GM23338 (cell line): ENCODE results near the gene ERP29. TPM values are rescaled to one million over a fixed set of nuclear protein-coding genes. Genes with fewer than 3 reads are reported as not detected.

Experiments
- ATAC-seq: fragments of 200-7000 bp; cut with Tn5 transposase; 3 replicates; pipeline ENCODE4 v1.9.1; 2020
- DNase-seq: peaks from one replicate; pipeline ENCODE4 v3.0.0-alpha.2; 2015; ENCODE audit warnings: low spot score
- H2AFZ ChIP-seq: fragments of 200-600 bp; sonication (generic); 2 replicates; pipeline ENCODE4 v1.8.0; 2016; ENCODE audit warnings: antibody characterized with exemption, mild to moderate bottlenecking, moderate library complexity
- H3F3A ChIP-seq: fragments of 200-600 bp; sonication (generic); replicated peaks from 2 replicates; pipeline ENCODE4 v1.8.0; 2017; ENCODE audit warnings: antibody characterized with exemption, mixed run types, low read depth
- H3K27ac ChIP-seq: fragments of 200-600 bp; sonication (generic); 2 replicates; pipeline ENCODE4 v1.6.1; 2016; ENCODE audit warnings: low read depth
- H3K27me3 ChIP-seq: fragments of 200-600 bp; sonication (generic); 2 replicates; pipeline ENCODE4 v1.8.0; 2016; ENCODE audit warnings: mild to moderate bottlenecking, mixed run types, moderate library complexity; ENCODE audit not compliant: insufficient read depth
- H3K36me3 ChIP-seq: fragments of 200-600 bp; sonication (generic); 2 replicates; pipeline ENCODE4 v1.8.0; 2016; ENCODE audit warnings: mild to moderate bottlenecking; ENCODE audit not compliant: insufficient read depth
- H3K4me1 ChIP-seq: fragments of 200-600 bp; sonication (generic); 2 replicates; pipeline ENCODE4 v1.8.0; 2016; ENCODE audit warnings: mild to moderate bottlenecking, moderate library complexity; ENCODE audit not compliant: insufficient read depth
- H3K4me2 ChIP-seq: fragments of 200-600 bp; sonication (generic); 2 replicates; pipeline ENCODE4 v1.7.1; 2017; ENCODE audit warnings: mixed run types
- H3K4me3 ChIP-seq: fragments of 200-600 bp; sonication (generic); 2 replicates; pipeline ENCODE4 v1.6.1; 2016; ENCODE audit warnings: mixed run types
- H3K79me2 ChIP-seq: fragments of 200-600 bp; sonication (generic); replicated peaks from 2 replicates; pipeline ENCODE4 v1.8.0; 2017; ENCODE audit warnings: mild to moderate bottlenecking; ENCODE audit not compliant: insufficient read depth
- H3K9me2 ChIP-seq: fragments of 200-600 bp; sonication (generic); 2 replicates; pipeline ENCODE4 v1.8.0; 2017; ENCODE audit not compliant: insufficient read depth
- H4K20me1 ChIP-seq: fragments of 200-600 bp; sonication (generic); replicated peaks from 2 replicates; pipeline ENCODE4 v1.8.0; 2017; ENCODE audit warnings: mild to moderate bottlenecking; ENCODE audit not compliant: insufficient read depth
- H3K27ac Mint-ChIP-seq: 2 replicates; pipeline ENCODE4 v1.8.0; 2020; ENCODE audit warnings: inconsistent platforms, mild to moderate bottlenecking, moderate library complexity, mixed read lengths
- H3K27me3 Mint-ChIP-seq: 3 replicates; pipeline ENCODE4 v1.8.0; 2022; ENCODE audit warnings: low read depth, mild to moderate bottlenecking, moderate library complexity, mixed read lengths, inconsistent platforms; ENCODE audit not compliant: insufficient read depth, poor library complexity
- H3K36me3 Mint-ChIP-seq: 3 replicates; pipeline ENCODE4 v1.8.0; 2021; ENCODE audit warnings: low read depth, mild to moderate bottlenecking, inconsistent platforms, moderate library complexity, mixed read lengths
- H3K4me1 Mint-ChIP-seq: 3 replicates; pipeline ENCODE4 v1.8.0; 2020; ENCODE audit warnings: mild to moderate bottlenecking, inconsistent platforms, mixed read lengths
- H3K4me3 Mint-ChIP-seq: 3 replicates; pipeline ENCODE4 v1.8.0; 2021; ENCODE audit warnings: moderate library complexity, mild to moderate bottlenecking, inconsistent platforms, mixed read lengths
- H3K9me3 Mint-ChIP-seq: 3 replicates; pipeline ENCODE4 v1.8.0; 2020; ENCODE audit warnings: moderate library complexity, mild to moderate bottlenecking, inconsistent platforms, mixed read lengths
- CREB1 ChIP-seq: fragments of 250-450 bp; sonication (Bioruptor Pico); IDR thresholded peaks from 2 replicates; pipeline ENCODE4 v1.5.0; 2020; ENCODE audit warnings: low read depth, mild to moderate bottlenecking, moderate library complexity
- EZH2 ChIP-seq: fragments of 200-600 bp; sonication (generic); IDR thresholded peaks from one replicate; pipeline ENCODE4 v1.8.0; 2017; ENCODE audit warnings: antibody characterized with exemption, mild to moderate bottlenecking, low read depth; ENCODE audit not compliant: unreplicated experiment
- EZH2phosphoT487 ChIP-seq: fragments of 200-600 bp; sonication (generic); IDR thresholded peaks from one replicate; pipeline ENCODE4 v1.8.1; 2018; ENCODE audit warnings: antibody characterized with exemption; ENCODE audit not compliant: unreplicated experiment
- JUNB ChIP-seq: IDR thresholded peaks from one replicate; pipeline ENCODE4 v1.6.1; 2016; ENCODE audit warnings: antibody characterized with exemption; ENCODE audit not compliant: unreplicated experiment
- NANOG ChIP-seq: IDR thresholded peaks from 2 replicates; pipeline ENCODE4 v1.6.1; 2016; ENCODE audit warnings: antibody characterized with exemption, borderline replicate concordance
- POLR2AphosphoS5 ChIP-seq: IDR thresholded peaks from 2 replicates; pipeline ENCODE4 v1.6.1; 2016; ENCODE audit warnings: antibody characterized with exemption, low read depth
- STAT1 ChIP-seq: IDR thresholded peaks from one replicate; pipeline ENCODE4 v1.6.1; 2016; ENCODE audit warnings: antibody characterized with exemption; ENCODE audit not compliant: unreplicated experiment
- ZNF114 ChIP-seq: fragments of 250-450 bp; sonication (Bioruptor Pico); IDR thresholded peaks from 2 replicates; pipeline ENCODE4 v1.5.0; 2020; ENCODE audit warnings: mild to moderate bottlenecking, moderate library complexity
- ZNF331 ChIP-seq: fragments of 250-450 bp; sonication (Bioruptor Pico); IDR thresholded peaks from 2 replicates; pipeline ENCODE4 v1.5.0; 2020; ENCODE audit warnings: low read depth, mild to moderate bottlenecking, moderate library complexity
- polyA plus RNA-seq: library from polyadenylated mRNA; unstranded; fragments of >200 nt; fragmentation: Nextera tagmentation; extraction: Ambion mirVana; gene quantifications from 2 replicates; pipeline ENCODE4 v1.2.1, GENCODE V29; 2016
- total RNA-seq: library from RNA; depleted of rRNA; stranded (reverse); fragments of >200 nt; shearing (Covaris generic); gene quantifications from 2 replicates; pipeline ENCODE4 v1.2.3, GENCODE V29; 2014
- TF ChIP-seq, protein P1 (sequence below): IDR thresholded peaks from 2 replicates; pipeline ENCODE4 v1.6.1; 2016; ENCODE audit warnings: antibody characterized with exemption
- TF ChIP-seq, protein P2 (sequence below): IDR thresholded peaks from one replicate; pipeline ENCODE4 v1.6.1; 2018; ENCODE audit warnings: antibody characterized with exemption; ENCODE audit not compliant: unreplicated experiment
- TF ChIP-seq, protein P3 (sequence below), 2 experiments: fragments of 200-600 bp in 1 of 2; sonication (generic) in 1 of 2; conservative IDR thresholded peaks; 2 replicates each; pipeline versions ENCODE4 v1.5.1 to v1.6.1; 2016 to 2017; ENCODE audit warnings: antibody characterized with exemption in 2 of 2, low read depth in 2 of 2, mild to moderate bottlenecking in 2 of 2, moderate library complexity in 1 of 2
- TF ChIP-seq, protein P4 (sequence below): fragments of 250-450 bp; sonication (Bioruptor Pico); IDR thresholded peaks from 2 replicates; pipeline ENCODE4 v1.5.0; 2020; ENCODE audit warnings: mild to moderate bottlenecking, moderate library complexity

ERP29 gene
- total and polyA plus RNA-seq, 2 experiments from 2014 or later: 90.7 to 166 TPM

DNA sequence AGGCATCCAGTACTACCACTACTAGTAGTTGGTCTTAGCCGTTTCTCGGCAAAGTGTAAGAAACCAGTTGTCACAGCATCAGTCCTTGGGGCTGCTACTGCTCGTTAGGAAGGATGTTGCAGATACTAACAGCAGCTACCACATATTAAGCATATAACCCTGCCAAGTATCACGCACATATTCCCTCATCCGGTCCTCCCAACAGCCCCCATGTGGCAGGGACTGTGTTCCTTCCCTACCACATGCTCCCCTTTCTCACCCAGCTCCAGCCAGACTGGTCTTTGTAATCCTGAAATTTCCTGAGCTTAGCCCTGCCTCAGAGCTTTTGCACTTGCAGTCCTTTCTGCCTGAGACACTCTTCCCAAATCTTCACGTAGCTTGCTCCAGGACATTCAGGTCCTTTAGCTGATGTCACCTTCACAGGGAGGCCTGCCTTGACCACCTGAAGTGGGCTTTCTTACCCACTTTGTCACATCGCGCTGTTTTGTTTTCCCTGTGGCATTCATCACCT is 7.8 kb downstream of the ERP29 start:
- Mint-ChIP-seq H3K27me3 (peaks cover 1% of the 10 kb centered on the region), H3K4me3 (no peak overlapping the region), H3K4me1 (peaks cover 11% of the 10 kb centered on the region), H3K27ac (no peak overlapping the region), H3K9me3 (0 out of 3 replicates have a peak, but pooled peaks cover 2% of the 10 kb centered on the region), H3K36me3 (peaks cover 72% of the 10 kb centered on the region)
- H2AFZ ChIP-seq: no peak overlapping the region
- no peak overlapping the region for H3K27ac ChIP-seq
- H3K9me2 ChIP-seq: no peaks in the 10 kb centered on the region
- H3K27me3 ChIP-seq: no peaks in the 10 kb centered on the region
- H4K20me1 ChIP-seq: peaks cover 68% of the 10 kb centered on the region
- ATAC-seq (no peak), DNase-seq (no peak)
- no peak overlapping the region for H3K4me2 ChIP-seq
- H3K4me3 ChIP-seq: no peak overlapping the region
- peaks cover 61% of the 10 kb centered on the region for H3K79me2 ChIP-seq
- H3F3A ChIP-seq: peaks cover 28% of the 10 kb centered on the region
- H3K4me1 ChIP-seq: no peaks in the 10 kb centered on the region
- TF ChIP-seq STAT1 (no peak), EZH2phosphoT487 (no peak), JUNB (no peak), ZNF114 (CRISPR knock-in tag) (no peak), EZH2 (no peak), CREB1 (no peak), POLR2AphosphoS5 (no peak), ZNF331 (CRISPR knock-in tag) (no peak), NANOG (no peak)
- TF ChIP-seq, protein P1, sequence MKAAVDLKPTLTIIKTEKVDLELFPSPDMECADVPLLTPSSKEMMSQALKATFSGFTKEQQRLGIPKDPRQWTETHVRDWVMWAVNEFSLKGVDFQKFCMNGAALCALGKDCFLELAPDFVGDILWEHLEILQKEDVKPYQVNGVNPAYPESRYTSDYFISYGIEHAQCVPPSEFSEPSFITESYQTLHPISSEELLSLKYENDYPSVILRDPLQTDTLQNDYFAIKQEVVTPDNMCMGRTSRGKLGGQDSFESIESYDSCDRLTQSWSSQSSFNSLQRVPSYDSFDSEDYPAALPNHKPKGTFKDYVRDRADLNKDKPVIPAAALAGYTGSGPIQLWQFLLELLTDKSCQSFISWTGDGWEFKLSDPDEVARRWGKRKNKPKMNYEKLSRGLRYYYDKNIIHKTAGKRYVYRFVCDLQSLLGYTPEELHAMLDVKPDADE: no peak
- TF ChIP-seq, protein P2, sequence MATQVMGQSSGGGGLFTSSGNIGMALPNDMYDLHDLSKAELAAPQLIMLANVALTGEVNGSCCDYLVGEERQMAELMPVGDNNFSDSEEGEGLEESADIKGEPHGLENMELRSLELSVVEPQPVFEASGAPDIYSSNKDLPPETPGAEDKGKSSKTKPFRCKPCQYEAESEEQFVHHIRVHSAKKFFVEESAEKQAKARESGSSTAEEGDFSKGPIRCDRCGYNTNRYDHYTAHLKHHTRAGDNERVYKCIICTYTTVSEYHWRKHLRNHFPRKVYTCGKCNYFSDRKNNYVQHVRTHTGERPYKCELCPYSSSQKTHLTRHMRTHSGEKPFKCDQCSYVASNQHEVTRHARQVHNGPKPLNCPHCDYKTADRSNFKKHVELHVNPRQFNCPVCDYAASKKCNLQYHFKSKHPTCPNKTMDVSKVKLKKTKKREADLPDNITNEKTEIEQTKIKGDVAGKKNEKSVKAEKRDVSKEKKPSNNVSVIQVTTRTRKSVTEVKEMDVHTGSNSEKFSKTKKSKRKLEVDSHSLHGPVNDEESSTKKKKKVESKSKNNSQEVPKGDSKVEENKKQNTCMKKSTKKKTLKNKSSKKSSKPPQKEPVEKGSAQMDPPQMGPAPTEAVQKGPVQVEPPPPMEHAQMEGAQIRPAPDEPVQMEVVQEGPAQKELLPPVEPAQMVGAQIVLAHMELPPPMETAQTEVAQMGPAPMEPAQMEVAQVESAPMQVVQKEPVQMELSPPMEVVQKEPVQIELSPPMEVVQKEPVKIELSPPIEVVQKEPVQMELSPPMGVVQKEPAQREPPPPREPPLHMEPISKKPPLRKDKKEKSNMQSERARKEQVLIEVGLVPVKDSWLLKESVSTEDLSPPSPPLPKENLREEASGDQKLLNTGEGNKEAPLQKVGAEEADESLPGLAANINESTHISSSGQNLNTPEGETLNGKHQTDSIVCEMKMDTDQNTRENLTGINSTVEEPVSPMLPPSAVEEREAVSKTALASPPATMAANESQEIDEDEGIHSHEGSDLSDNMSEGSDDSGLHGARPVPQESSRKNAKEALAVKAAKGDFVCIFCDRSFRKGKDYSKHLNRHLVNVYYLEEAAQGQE: no peak
- TF ChIP-seq, protein P3, sequence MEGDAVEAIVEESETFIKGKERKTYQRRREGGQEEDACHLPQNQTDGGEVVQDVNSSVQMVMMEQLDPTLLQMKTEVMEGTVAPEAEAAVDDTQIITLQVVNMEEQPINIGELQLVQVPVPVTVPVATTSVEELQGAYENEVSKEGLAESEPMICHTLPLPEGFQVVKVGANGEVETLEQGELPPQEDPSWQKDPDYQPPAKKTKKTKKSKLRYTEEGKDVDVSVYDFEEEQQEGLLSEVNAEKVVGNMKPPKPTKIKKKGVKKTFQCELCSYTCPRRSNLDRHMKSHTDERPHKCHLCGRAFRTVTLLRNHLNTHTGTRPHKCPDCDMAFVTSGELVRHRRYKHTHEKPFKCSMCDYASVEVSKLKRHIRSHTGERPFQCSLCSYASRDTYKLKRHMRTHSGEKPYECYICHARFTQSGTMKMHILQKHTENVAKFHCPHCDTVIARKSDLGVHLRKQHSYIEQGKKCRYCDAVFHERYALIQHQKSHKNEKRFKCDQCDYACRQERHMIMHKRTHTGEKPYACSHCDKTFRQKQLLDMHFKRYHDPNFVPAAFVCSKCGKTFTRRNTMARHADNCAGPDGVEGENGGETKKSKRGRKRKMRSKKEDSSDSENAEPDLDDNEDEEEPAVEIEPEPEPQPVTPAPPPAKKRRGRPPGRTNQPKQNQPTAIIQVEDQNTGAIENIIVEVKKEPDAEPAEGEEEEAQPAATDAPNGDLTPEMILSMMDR (conservative IDR thresholded peaks at IDR 0.05; ENCODE audit: low read depth in 2 of 2): no peak
- TF ChIP-seq, protein P4, sequence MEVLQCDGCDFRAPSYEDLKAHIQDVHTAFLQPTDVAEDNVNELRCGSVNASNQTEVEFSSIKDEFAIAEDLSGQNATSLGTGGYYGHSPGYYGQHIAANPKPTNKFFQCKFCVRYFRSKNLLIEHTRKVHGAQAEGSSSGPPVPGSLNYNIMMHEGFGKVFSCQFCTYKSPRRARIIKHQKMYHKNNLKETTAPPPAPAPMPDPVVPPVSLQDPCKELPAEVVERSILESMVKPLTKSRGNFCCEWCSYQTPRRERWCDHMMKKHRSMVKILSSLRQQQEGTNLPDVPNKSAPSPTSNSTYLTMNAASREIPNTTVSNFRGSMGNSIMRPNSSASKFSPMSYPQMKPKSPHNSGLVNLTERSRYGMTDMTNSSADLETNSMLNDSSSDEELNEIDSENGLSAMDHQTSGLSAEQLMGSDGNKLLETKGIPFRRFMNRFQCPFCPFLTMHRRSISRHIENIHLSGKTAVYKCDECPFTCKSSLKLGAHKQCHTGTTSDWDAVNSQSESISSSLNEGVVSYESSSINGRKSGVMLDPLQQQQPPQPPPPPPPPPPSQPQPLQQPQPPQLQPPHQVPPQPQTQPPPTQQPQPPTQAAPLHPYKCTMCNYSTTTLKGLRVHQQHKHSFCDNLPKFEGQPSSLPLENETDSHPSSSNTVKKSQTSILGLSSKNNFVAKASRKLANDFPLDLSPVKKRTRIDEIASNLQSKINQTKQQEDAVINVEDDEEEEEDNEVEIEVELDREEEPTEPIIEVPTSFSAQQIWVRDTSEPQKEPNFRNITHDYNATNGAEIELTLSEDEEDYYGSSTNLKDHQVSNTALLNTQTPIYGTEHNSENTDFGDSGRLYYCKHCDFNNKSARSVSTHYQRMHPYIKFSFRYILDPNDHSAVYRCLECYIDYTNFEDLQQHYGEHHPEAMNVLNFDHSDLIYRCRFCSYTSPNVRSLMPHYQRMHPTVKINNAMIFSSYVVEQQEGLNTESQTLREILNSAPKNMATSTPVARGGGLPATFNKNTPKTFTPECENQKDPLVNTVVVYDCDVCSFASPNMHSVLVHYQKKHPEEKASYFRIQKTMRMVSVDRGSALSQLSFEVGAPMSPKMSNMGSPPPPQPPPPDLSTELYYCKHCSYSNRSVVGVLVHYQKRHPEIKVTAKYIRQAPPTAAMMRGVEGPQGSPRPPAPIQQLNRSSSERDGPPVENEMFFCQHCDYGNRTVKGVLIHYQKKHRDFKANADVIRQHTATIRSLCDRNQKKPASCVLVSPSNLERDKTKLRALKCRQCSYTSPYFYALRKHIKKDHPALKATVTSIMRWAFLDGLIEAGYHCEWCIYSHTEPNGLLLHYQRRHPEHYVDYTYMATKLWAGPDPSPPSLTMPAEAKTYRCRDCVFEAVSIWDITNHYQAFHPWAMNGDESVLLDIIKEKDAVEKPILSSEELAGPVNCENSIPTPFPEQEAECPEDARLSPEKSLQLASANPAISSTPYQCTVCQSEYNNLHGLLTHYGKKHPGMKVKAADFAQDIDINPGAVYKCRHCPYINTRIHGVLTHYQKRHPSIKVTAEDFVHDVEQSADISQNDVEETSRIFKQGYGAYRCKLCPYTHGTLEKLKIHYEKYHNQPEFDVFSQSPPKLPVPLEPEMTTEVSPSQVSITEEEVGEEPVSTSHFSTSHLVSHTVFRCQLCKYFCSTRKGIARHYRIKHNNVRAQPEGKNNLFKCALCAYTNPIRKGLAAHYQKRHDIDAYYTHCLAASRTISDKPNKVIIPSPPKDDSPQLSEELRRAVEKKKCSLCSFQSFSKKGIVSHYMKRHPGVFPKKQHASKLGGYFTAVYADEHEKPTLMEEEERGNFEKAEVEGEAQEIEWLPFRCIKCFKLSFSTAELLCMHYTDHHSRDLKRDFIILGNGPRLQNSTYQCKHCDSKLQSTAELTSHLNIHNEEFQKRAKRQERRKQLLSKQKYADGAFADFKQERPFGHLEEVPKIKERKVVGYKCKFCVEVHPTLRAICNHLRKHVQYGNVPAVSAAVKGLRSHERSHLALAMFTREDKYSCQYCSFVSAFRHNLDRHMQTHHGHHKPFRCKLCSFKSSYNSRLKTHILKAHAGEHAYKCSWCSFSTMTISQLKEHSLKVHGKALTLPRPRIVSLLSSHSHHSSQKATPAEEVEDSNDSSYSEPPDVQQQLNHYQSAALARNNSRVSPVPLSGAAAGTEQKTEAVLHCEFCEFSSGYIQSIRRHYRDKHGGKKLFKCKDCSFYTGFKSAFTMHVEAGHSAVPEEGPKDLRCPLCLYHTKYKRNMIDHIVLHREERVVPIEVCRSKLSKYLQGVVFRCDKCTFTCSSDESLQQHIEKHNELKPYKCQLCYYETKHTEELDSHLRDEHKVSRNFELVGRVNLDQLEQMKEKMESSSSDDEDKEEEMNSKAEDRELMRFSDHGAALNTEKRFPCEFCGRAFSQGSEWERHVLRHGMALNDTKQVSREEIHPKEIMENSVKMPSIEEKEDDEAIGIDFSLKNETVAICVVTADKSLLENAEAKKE: no peak
- H3K36me3 ChIP-seq: peaks cover 30% of the 10 kb centered on the region
